NCI-H1417 (cell line): ENCODE data around the gene ATG14.
A peak's percentile ranks its signal among the peaks of the same experiment; 100 is the strongest.

Source experiments
- DNase-seq, 3 experiments: peaks; one replicate each; lab custom pipeline; 2025; lab: John Stamatoyannopoulos, UW

The ATG14 gene

GRCh38 chr14:55351111-55351510, 60.5 kb downstream of the ATG14 start:
- no peak for DNase-seq

DNA sequence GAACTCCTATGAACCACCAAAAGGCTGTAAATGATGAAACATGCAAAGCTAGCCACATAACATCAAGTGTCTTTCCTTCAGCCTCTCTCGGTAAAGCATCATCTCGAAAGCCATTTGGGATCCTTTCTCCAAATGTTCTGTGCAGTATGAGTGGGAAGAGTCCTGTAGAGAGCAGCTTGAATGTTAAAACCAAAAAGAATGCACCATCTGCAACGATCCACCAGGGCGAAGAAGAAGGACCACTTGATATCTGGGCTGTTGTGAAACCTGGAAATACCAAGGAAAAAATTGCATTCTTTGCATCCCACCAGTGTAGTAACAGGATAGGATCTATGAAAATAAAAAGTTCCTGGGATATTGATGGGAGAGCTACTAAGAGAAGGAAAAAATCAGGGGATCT, 61.2 kb downstream of the ATG14 start:
- DNase-seq: no peak

- no peak for DNase-seq
Measured at GRCh38 chr14:55349565-55349964, 62.1 kb downstream of the ATG14 start.

DNA sequence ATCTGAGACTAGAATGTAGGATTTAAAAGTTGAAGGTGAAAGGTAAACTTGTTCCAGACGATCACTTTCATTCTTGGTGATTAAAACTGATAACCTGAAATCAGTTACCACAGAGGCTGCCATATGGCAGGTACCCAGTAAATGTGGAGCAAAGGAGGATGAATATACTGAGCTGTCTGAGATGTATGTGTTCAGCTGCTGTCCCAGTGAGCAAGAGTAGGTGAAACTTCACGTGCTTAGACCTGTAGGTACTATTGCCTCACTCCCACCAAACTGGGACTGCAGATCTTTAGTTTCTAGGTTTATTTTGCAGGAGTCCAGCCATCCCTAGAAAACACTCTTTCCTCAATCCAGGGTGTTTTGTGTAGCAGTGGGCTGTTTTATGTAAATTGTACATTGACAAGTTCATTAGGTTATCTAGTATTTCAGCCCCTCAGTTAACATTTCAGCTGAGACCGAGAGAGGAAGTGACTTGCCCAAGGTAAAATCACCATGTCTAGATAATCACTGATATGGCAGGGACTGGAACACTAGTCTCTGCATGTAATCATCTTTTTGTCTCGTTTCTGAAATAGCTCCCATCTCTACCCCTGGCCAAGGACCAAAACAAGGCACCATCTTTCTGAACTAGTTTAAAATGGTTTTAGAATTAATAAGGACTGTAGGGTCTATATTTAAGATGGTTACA, 62.7 kb downstream of the ATG14 start:
- DNase-seq: no peak

- no peak for DNase-seq
Measured at GRCh38 chr14:55347748-55348147, 63.9 kb downstream of the ATG14 start.

- DNase-seq: no peak
Measured at GRCh38 chr14:55347040-55347439, 64.6 kb downstream of the ATG14 start.

- DNase-seq: peak in 2 of 3 experiments; percentile 76 to 93
Measured at GRCh38 chr14:55344582-55345163, 67.0 kb downstream of the ATG14 start.

DNA sequence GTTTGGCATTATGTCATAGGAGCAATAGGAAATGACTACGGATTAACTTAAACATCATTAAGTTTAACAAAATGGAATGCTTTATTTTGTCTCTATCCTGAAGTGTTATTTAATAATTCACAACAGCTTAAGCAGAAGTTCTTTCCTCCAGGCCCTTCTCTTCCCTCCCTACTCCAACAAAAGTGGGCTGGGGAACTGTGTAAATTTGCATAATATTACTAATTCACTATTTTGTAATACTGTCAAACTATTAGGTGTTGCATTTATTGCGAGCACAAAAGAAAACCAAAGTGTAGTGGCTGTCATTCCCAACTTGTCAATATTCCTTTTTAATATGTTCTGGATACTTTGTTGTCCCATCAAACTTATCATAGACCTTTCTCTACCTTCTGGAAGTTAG, 69.8 kb downstream of the ATG14 start:
- no peak for DNase-seq

- DNase-seq: peak in 1 of 3 experiments; percentile 42
Measured at GRCh38 chr14:55340482-55340881, 71.1 kb downstream of the ATG14 start.

DNA sequence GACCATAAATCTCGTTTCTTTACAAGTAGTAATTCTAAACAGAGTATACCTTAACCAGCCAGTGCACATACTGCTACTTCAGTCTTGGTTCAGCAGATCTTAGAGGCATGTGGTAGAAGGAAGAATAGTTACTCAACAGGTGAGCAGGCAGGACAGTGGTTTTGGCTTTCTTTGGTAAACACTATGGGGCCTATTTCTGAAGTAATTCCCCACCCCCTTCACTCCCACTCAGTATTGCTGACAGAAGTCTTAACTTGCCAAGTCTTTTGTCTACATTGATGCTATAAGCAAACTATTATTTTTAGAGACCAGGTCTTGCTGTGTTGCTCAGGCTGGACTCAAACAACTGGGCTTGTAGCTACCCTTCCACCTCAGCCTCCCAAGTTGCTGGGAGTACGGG, 71.9 kb downstream of the ATG14 start:
- no peak for DNase-seq

DNA sequence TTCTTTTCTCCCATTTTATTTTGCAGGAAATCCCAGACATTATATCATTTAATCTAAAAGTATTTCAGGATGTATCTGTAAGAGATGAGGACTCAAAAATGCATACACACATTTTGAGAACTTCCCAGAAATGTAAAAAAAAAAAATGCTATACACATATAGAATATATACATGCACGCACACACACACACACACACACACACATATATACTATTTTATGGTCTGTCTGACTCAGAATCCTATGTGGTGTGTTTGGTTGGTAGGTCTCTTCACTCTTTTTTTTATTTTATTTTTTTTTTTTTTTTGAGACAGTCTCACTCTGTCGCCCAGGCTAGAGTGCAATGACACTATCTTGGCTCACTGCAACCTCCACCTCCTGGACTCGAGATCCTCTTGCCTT, 74.9 kb downstream of the ATG14 start:
- DNase-seq: no peak

- DNase-seq: peak in 1 of 3 experiments; percentile 14
Measured at GRCh38 chr14:55336162-55336561, 75.5 kb downstream of the ATG14 start.

DNA sequence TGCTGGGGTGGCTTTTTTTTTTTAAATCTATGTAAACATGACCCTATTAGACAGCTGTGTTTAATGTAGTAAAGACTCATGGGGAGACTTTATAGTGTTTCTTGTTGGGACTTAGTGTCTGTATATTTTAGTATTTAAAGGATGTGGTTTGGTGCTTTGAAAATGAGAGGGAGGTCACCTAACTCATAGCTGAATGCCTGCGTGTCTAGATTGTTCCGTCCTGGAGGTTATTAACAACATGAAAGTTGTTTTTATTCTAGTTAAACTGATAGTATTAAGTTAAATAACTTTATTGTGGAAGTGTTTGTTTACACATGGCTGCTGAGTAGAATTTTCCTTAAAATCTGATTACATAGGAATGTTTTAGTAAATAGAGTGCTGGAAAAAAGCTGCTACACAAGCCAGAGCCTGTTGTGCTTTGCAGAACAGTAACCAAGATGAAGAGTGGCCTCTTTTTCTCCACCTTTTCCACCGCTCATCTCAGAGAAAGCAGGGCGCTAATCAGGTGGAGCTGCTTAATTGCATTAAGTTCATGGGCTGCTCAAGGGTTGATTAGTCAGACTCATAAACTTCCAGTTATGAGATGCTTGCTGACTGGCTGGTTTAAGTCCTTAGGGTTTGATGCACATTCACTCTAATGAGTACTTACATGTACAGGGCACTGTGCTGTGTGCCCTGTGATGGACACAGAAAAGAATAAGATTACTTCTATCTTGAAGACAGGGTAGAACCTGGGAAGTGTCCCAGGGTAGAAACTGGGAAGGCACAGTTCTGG, 77.7 kb downstream of the ATG14 start:
- DNase-seq: peak in 1 of 3 experiments; percentile 40

DNA sequence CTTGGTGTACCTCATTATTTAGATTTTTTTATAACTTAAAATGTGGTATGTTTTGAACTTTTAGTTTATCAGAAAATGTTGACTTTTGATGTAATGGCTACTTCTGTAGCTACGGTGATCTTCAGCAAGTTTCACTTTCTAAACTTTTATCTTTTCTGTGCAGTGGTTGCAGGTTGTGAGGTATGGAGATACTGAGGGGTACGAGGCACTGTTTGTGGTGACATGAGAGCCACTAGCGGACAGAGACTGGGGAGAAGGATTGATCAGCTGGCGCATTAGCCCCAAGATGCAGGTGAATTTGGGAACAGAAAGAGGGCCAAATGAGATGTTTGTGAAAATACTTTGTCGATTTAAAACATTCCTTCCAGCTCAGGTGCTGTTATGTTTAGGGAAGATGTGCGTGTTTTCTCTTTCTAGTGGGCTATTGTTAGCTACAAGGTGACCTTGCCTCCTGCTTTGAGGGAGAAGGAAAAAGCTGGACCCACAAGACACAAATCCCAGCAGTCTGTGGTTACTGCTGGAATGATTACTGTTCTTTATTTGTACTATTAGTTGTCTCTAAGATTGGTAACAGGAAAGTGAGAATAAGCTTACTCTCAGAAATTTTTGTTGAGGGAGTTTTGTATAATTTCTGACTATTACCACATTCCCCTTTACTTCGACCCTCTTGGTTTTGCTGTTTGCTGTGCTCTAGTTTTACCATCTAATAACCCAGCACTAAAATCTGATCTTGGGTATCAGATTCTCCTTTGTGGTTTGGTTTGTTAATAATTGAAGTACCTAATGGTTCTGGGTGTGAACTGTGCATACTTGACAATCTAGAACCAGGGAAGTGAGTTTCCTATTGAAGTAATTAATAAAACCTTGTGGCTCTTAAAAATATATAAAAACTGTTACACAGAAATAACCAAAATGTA, 78.7 kb downstream of the ATG14 start:
- peak in 1 of 3 experiments; percentile 40 for DNase-seq

DNA sequence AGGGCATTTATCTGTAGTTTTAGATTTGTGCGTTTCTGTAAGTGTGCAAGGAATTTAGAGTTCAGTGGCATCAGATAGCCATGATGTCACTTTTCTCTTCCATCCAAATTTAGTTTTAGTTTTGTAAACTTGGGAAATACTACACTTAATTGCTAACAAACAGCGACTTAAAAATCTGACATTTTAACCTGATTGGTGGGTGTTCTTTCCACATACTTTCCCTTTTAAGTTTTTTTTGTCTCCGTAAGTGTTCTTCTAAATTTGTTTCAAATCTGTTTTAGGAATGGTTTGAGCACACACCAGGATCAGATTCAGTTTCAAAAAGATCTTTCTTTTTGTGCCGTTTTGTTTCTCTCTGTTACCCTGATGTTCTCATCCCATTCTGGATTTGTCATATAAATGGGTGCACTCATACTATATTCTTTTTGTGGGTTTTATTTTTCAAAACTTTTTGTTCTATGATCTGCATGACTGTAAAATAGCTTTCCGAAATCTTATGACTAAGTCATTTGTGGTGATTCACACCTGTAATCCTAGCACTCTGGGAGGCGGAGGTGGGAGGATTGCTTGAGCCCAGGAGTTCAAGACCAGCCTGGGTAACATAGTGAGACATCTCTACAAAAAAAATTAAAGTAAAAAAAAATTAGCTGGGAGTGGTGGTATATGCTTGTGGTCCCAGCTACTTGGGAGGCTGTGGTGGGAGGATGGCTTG, 81.5 kb downstream of the ATG14 start:
- no peak for DNase-seq

- DNase-seq: no peak
Measured at GRCh38 chr14:55328317-55328716, 83.3 kb downstream of the ATG14 start.

GRCh38 chr14:55327179-55327578, 84.5 kb downstream of the ATG14 start:
- DNase-seq: no peak

DNA sequence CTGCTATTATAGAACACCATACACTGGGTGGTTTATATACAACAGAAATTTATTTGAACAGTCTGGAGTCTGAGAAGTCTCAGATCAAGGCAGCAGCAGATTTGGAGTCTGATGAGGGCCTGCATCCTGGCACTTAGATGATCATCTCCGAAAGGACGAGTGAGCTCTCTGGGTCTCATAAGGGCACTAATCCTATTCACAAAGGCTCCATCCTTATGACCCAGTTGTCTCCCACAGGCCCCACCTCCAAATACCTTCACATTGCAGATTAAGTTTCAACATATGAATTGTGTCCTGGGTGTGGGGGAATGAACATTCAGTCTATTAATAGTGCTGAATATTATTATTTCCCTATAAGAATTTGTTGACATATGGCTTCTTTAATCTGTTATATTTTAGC, 86.8 kb downstream of the ATG14 start:
- no peak for DNase-seq

GRCh38 chr14:55323910-55324309, 87.7 kb downstream of the ATG14 start:
- DNase-seq: peak in 2 of 3 experiments; percentile 16 to 64

DNA sequence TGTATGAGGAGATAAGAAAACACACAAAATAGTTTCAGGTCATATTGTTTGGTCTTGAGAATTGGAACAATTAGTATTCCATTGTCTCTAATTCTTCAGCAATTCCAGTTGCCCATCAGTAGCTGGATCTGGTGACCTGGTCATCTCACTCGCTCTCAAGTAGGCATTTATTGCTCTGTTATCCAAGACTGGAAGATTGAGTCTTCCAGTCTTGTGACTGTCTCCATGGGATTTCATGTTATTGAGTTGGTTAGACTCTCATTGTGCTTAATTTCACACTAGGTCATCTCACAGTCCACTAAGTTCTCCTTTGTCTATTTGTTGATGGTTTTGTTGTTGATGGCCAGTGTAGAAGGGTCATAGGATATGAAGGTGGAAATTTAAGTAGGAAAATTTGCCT, 92.9 kb downstream of the ATG14 start:
- DNase-seq: no peak

DNA sequence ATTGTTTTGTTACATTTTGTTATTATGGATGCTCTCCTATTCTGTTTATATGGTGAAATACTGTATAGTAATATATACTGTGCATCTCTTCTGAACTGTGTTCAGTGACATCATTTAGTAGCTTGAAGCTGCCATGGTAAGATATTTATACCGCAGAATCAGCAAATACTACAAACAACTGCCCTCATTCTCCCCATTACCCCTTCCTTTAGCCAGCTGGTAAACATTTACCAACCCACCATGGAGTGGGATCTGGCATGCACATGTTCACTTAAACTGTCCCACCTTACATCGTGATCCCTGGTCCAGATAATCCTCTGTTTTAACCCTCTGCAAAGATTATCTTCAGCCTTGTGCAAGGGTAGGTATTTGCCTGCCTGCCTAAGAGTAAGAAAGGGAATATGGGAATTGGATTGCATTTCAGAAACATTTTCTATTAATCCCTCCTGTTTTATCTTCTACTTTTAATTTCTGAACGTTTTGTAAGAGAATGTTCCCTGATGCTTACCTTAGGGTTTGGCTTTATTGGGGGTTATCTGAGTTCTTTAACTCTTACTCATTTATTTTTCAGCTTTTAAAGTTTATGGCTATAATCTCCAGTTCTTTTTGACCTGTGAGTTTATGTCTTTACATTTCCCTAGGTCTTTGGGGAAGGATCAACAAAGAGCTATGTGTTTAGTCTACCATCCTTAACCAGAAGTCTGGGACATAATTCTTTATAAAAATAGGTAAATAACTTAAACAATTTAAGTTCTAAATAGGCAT, 93.9 kb downstream of the ATG14 start:
- no peak for DNase-seq
